ENCODE results near the gene AMOTL2. TPM values are rescaled to one million over a fixed set of nuclear protein-coding genes. Genes with fewer than 3 reads are reported as not detected.

The AMOTL2 gene
- total and polyA plus RNA-seq, 2 experiments from 2014 or later = 156 to 347 TPM

- H3F3A ChIP-seq (ENCODE audit: insufficient read depth) = 0 out of 2 replicates have a peak, but pooled peaks cover 4% of the 10 kb centered on the region
These were observed 34.8 kb upstream of the AMOTL2 start for GRCh38 chr3:134409041-134409440.

DNA sequence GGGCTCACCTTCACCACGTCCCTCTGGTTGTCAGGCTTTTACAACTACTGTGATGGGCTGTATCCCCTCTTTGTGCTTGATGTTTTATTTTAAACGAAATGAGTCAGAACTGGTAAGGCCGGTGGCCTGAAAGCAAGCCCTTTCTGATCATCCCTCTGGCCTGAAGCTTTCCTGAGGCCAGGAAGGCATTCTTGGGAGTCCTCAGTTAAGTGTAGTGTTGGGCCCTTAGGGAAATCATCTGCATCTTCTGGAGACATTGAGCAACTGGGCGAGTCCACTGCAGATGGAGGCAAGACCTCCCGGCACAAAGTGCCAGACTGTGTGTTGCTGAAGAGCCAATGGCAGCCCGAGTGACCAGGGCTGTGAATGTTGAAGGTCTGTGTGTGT is 33.0 kb upstream of the AMOTL2 start:
- in situ Hi-C loops (cut with MboI) = no loop called here
- Histone ChIP-seq H3F3A (ENCODE audit: insufficient read depth) (0 out of 2 replicates have a peak, but pooled peaks cover 4% of the 10 kb centered on the region), H4K20me1 (ENCODE audit: insufficient read depth) (no peaks in the 10 kb centered on the region), H3K9me3 (ENCODE audit: low read depth) (no peaks in the 10 kb centered on the region), H3K4me2 (ENCODE audit: unreplicated experiment) (peak overlapping the region; percentile 78), H3K27me3 (replicated peaks; ENCODE audit: insufficient read depth) (no peaks in the 10 kb centered on the region), H3K79me2 (ENCODE audit: insufficient read depth) (no peaks in the 10 kb centered on the region), H3K4me1 (ENCODE audit: insufficient read depth) (peaks cover 13% of the 10 kb centered on the region; the same call in 1 of the 2 replicates), H3K9ac (peak overlapping the region; percentile 27), H3K27ac (no peak overlapping the region), H3K36me3 (ENCODE audit: low read depth) (no peaks in the 10 kb centered on the region), H3K4me3 (peak overlapping the region; percentile 65), H2AFZ (peak overlapping the region; percentile 86), H3K9me2 (ENCODE audit: insufficient read depth) (no peaks in the 10 kb centered on the region)
- WGBS, 2 experiments (ENCODE audit: low coverage in 1 of 2, low lambda C conversion rate in 2 of 2, missing lambda C conversion rate in 2 of 2) = 29 to 30% methylated on average over 6 of the region's 6 CpGs
- DNase-seq = peak; percentile 67
- TF ChIP-seq EZH2 (IDR thresholded peaks at IDR 0.05; ENCODE audit: insufficient read depth, poor library complexity, severe bottlenecking) = no peak
- no peak for TF ChIP-seq EZH2phosphoT487 (IDR thresholded peaks at IDR 0.05; ENCODE audit: insufficient read depth, low read depth)

More at GRCh38 chr3:134409041-134409440, 34.8 kb upstream of the AMOTL2 start:
- no peak overlapping the region for H3K4me3 ChIP-seq
- H3K4me1 ChIP-seq (ENCODE audit: insufficient read depth) = peaks cover 13% of the 10 kb centered on the region; the same call in 1 of the 2 replicates
- H3K27me3 ChIP-seq (replicated peaks; ENCODE audit: insufficient read depth) = no peaks in the 10 kb centered on the region
- H3K9ac ChIP-seq = no peak overlapping the region
- no peak overlapping the region for H2AFZ ChIP-seq
- H3K4me2 ChIP-seq (ENCODE audit: unreplicated experiment) = no peak overlapping the region
- TF ChIP-seq EZH2 (IDR thresholded peaks at IDR 0.05; ENCODE audit: insufficient read depth, poor library complexity, severe bottlenecking) = no peak
- TF ChIP-seq EZH2phosphoT487 (IDR thresholded peaks at IDR 0.05; ENCODE audit: insufficient read depth, low read depth) = no peak
- WGBS, 2 experiments (ENCODE audit: low coverage in 1 of 2, low lambda C conversion rate in 2 of 2, missing lambda C conversion rate in 2 of 2) = 89 to 100% methylated on average over 1 of the region's 1 CpG
- H3K36me3 ChIP-seq (ENCODE audit: low read depth) = no peaks in the 10 kb centered on the region
- DNase-seq = no peak
- H4K20me1 ChIP-seq (ENCODE audit: insufficient read depth) = no peaks in the 10 kb centered on the region
- no peaks in the 10 kb centered on the region for H3K9me2 ChIP-seq (ENCODE audit: insufficient read depth)
- no peak overlapping the region for H3K27ac ChIP-seq
- no peaks in the 10 kb centered on the region for H3K79me2 ChIP-seq (ENCODE audit: insufficient read depth)
- in situ Hi-C loops (cut with MboI) = no loop called here
- no peaks in the 10 kb centered on the region for H3K9me3 ChIP-seq (ENCODE audit: low read depth)

DNA sequence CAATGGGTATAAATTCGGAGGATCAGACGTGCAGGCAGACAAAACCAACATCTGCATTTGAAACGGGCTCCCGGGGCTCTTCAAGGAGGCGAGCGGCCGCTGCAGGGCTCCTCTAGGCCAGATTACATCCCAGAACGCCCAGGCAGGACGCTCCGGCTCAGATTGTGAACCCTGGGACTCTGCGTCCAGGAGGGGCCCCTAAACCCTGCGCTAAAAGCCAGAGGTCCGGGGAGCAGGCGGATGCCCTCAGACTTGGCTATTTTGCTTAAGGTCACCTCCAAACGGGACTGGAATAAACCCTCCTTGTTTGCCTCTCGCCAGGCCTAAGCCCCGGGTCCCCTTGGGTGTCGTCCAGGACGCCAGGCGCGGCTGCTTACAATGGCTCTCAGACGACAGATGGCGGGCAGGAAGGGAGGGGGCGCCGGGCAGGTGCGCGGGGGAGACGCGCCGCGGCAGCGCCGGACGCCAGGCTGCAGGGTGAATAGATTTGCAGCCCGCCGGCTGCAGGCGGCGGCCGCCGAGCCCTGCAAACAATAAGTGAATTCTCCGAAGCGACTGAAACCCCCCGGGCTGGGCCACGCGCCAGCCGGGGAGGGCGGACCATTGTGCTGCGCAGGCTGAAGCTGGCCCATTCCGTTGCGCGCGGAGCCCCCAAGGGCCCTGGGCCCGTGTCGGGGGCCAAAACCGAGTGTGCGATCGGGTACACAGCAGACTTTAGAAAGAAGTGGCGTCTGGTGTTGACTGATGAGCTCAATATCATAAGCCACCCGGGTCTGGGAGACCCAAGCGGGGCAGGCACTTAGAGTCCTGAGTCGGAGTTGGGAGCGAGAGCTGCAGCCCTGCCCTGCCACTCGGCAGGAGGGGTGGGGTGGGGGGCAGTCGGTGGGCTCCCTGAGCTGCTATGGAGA is 32.3 kb upstream of the AMOTL2 start:
- no peaks in the 10 kb centered on the region for H3K27me3 ChIP-seq (replicated peaks; ENCODE audit: insufficient read depth)
- peak overlapping the region; percentile 27 for H3K9ac ChIP-seq
- in situ Hi-C loops (cut with MboI) = no loop called here
- H3K79me2 ChIP-seq (ENCODE audit: insufficient read depth) = no peaks in the 10 kb centered on the region
- peaks cover 13% of the 10 kb centered on the region; the same call in 1 of the 2 replicates for H3K4me1 ChIP-seq (ENCODE audit: insufficient read depth)
- TF ChIP-seq EZH2phosphoT487 (IDR thresholded peaks at IDR 0.05; ENCODE audit: insufficient read depth, low read depth) (no peak), EZH2 (IDR thresholded peaks at IDR 0.05; ENCODE audit: insufficient read depth, poor library complexity, severe bottlenecking) (no peak)
- H4K20me1 ChIP-seq (ENCODE audit: insufficient read depth) = no peaks in the 10 kb centered on the region
- H3F3A ChIP-seq (ENCODE audit: insufficient read depth) = 0 out of 2 replicates have a peak, but pooled peaks cover 4% of the 10 kb centered on the region
- peak overlapping the region; percentile 78 for H3K4me2 ChIP-seq (ENCODE audit: unreplicated experiment)
- H2AFZ ChIP-seq = peak overlapping the region; percentile 86
- H3K36me3 ChIP-seq (ENCODE audit: low read depth) = no peaks in the 10 kb centered on the region
- peak; percentile 34 for DNase-seq
- H3K9me2 ChIP-seq (ENCODE audit: insufficient read depth) = no peaks in the 10 kb centered on the region
- H3K4me3 ChIP-seq = peak overlapping the region; percentile 65
- no peak overlapping the region for H3K27ac ChIP-seq
- H3K9me3 ChIP-seq (ENCODE audit: low read depth) = no peaks in the 10 kb centered on the region
- WGBS, 2 experiments (ENCODE audit: low coverage in 1 of 2, low lambda C conversion rate in 2 of 2, missing lambda C conversion rate in 2 of 2) = 5 to 7% methylated on average over 55 to 64 of the region's 64 CpGs

DNA sequence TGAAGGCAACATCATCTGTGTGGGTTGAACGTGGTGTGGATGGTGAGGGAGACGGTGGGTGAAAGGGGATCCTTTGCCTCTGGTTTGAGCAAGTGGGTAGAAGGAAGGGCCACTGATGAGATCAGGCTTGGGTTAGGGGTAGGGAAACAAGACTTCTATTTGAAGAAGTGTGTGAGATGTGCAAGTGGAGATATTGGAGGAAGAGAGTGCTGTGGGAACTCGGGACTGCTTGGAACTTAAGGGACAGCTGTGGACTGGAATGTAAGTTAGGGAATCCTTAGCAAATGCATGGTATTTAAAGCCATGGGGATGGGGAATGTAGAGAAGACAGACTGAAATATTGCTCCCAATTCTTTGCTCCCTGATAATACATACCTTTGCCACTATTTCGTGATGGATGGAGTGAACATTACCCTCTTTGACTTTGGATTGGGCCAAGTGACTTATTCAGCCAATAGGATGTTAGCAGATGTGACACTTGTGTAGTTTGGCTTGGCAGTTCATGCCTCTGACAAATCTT is 30.2 kb upstream of the AMOTL2 start:
- Histone ChIP-seq H3K4me2 (ENCODE audit: unreplicated experiment) (no peak overlapping the region), H3K9me2 (ENCODE audit: insufficient read depth) (no peaks in the 10 kb centered on the region), H3K27me3 (replicated peaks; ENCODE audit: insufficient read depth) (no peaks in the 10 kb centered on the region), H3K4me3 (no peak overlapping the region), H3F3A (ENCODE audit: insufficient read depth) (0 out of 2 replicates have a peak, but pooled peaks cover 4% of the 10 kb centered on the region), H3K9me3 (ENCODE audit: low read depth) (no peaks in the 10 kb centered on the region), H4K20me1 (ENCODE audit: insufficient read depth) (no peaks in the 10 kb centered on the region), H3K27ac (no peak overlapping the region), H2AFZ (no peak overlapping the region), H3K4me1 (ENCODE audit: insufficient read depth) (peaks cover 13% of the 10 kb centered on the region; the same call in 1 of the 2 replicates), H3K79me2 (ENCODE audit: insufficient read depth) (no peaks in the 10 kb centered on the region), H3K9ac (no peak overlapping the region), H3K36me3 (ENCODE audit: low read depth) (no peaks in the 10 kb centered on the region)
- TF ChIP-seq EZH2 (IDR thresholded peaks at IDR 0.05; ENCODE audit: insufficient read depth, poor library complexity, severe bottlenecking) = no peak
- WGBS, 2 experiments (ENCODE audit: low coverage in 1 of 2, low lambda C conversion rate in 2 of 2, missing lambda C conversion rate in 2 of 2) = 94 to 97% methylated on average over 4 of the region's 4 CpGs
- in situ Hi-C loops (cut with MboI) = no loop called here
- DNase-seq = no peak
